HG03520 (cell line): ENCODE data around the gene PTPRO.

Experiments used
- ATAC-seq: cut with Tn5 transposase; IDR thresholded peaks from one replicate; pipeline ENCODE4 v1.9.1; 2021; ENCODE audit warnings: mild to moderate bottlenecking, moderate library complexity; ENCODE audit not compliant: unreplicated experiment

PTPRO gene

GRCh38 chr12:15550793-15551192 is 228.5 kb downstream of the PTPRO start:
- no peak for ATAC-seq

GRCh38 chr12:15555446-15555845 is 233.1 kb downstream of the PTPRO start:
- ATAC-seq = no peak

GRCh38 chr12:15556411-15557102 is 234.2 kb downstream of the PTPRO start:
- no peak for ATAC-seq

DNA sequence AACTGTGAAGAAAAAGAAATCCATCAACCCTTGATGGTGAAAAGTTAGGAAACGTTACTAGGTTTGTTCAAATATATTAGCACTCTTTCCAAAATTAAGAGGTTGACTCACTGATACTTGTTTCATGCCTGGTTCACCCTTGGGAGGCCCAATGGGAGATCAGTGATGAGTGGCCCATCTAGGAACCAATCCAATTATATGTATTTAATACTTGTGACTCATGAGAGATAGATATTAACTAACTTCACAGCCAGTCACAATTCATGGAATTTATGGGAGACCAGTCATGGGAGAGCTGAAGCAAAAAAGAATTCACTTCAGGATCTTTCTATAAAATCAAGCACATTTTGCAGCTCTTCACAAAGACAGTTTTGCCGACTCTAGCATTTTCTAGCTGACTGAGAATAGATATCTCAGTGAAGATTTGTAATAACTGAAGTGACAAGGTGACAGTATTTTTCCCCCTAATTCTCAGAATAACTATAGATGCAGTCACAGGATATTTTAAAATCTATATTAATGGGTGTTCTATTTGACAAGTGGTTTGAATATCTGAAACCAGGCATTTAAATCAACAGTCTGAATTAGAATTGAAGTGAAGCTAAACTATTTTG is 236.7 kb downstream of the PTPRO start:
- ATAC-seq = no peak

DNA sequence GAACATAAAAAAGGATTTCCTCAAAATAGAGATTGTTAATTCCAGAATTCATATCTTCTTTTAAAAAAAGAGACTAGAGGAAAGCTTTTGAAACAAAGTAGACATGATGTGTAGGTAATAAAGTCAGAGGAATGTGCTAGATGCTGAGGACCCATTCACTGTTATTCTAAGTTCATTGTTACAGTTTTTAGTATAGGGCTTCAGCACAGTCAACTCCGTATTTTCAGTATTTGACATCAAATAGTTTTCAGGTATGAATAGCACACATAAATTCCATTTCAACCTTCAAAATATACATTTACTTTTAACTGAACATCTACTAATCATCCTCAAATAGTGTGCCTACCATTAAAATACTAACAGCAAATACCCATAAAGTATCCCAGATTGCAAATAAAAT is 239.1 kb downstream of the PTPRO start:
- no peak for ATAC-seq

- ATAC-seq = no peak
Measured at GRCh38 chr12:15562263-15562662, 240.0 kb downstream of the PTPRO start.

GRCh38 chr12:15563663-15564062 is 241.4 kb downstream of the PTPRO start:
- no peak for ATAC-seq

DNA sequence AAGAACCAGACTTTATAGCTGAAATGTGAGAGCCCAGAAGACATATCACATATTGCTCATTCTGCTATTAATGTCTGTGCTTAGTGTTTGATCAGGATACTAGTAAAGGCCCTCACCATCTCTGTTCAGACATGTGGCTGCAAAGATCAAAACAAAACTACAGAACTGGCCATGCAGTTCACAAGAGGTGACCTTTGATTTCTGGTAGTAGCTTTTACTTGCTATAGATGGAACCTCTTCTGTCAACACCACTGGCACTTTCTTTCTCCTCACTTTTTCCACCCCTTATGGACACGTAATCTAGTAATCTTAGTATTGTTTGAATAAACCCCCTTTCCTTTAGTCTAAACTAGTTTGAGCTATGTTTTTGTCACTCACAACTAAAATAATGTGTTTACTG is 252.0 kb downstream of the PTPRO start:
- no peak for ATAC-seq

GRCh38 chr12:15575671-15576541 is 253.6 kb downstream of the PTPRO start:
- no peak for ATAC-seq

GRCh38 chr12:15580431-15580830 is 258.1 kb downstream of the PTPRO start:
- no peak for ATAC-seq

DNA sequence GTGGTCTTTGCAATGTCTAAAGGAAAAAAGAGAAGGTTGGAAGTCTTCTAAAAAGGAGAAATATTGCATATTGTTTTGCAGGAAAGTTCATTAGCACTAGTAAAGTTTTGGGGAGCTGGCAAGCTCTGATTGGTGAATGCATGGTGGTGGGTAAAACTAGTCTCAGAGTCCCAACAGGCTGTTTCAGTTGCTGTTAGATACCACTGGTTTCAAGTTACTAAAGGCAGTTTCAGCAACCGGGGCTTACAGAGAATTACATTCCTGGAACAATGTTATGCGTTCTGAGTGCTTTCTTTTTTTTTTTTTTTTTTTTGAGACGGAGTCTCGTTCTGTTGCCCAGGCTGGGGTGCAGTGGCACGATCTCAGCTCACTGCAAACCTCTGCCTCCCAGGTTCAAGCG is 258.7 kb downstream of the PTPRO start:
- ATAC-seq = no peak

- no peak for ATAC-seq
Measured at GRCh38 chr12:15583804-15584203, 261.5 kb downstream of the PTPRO start.

DNA sequence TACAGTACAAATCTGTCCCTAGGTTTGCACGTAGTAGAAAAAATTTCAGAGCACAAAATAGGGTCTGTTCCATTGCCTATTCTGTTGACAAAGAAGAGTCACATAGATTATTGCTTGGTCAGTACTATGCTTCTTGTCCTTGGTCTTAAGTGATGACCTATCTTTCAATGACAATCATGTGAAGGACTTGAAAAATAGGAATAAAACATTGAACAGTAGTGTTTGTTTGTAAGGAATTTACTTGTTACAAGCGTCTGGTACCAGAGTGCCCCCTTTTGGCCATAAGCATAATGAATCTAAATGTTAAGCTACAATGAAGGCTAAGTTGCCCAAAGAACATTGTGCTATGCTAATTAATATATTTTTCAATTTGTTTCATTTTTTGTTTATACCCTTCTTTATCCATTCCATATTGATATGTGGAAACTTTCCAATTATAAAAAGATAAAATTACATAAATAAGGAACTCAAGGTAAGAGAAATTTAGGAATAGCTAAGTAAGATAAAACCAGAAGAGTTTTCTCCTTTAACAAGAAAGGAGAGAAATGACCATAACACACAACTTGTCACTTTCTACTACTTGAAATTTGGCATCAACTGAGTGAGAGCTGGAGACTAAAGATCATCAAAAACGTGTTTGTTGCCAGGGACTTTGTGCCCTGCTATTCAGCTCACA is 262.2 kb downstream of the PTPRO start:
- no peak for ATAC-seq

DNA sequence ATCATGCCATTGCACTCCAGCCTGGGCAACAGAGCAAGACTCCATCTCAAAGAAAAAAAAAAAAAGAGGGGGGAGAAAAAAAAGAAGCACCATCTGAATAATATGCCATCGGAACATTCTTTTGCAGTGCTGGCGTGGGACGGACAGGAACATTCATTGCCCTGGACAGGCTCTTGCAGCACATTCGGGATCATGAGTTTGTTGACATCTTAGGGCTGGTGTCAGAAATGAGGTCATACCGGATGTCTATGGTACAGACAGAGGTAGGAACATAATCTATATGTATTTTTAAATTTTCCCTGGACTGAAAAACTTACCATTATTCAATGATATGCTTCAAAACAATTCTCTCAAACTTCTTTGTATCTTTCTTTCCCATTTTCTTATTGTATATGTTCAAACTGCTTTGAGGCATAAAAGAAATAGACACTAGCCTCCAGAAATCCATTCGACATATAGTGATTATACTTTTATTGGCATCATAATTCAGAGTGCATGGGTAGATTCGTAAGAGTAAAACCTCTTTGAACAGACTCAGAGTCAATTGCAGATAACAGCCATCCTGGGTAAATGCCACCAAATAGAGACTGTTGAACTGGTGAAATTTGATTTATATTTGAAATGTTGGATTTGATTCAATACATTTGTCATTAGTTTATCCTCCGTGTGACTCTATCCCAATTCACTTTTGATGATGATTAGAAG is 267.2 kb downstream of the PTPRO start:
- no peak for ATAC-seq

DNA sequence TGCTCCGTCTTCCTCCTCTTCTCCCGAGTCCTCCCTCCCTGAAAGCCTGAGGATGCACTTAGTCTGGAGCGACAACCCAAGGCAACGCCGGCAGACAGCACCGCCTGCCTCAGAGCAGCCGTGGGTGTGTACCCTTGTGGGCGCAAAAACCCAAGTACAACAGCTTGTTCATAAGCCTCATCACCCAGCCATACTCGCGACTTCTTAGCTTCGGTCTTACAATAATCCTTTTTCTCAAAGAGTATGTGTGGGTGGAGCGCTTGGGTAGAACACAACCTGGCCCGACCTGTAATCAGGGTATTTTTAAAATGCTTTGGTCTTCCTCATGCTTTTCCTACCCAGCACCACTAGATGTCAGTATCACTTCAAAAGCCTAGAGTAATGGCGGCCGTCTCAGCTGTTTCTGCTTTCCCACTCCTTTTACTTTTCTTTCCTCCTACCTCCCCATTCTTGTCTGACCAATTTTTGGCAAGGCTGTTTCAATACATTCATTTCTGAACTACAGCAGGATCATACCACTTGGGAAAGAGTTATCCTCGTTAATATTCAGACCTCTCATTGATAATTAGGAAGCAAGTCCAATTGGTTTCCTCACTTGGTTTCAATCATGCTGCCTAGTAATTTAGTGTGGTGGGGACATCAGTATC is 268.0 kb downstream of the PTPRO start:
- ATAC-seq = peak; percentile 96

- ATAC-seq = no peak
Measured at GRCh38 chr12:15591811-15592210, 269.5 kb downstream of the PTPRO start.

DNA sequence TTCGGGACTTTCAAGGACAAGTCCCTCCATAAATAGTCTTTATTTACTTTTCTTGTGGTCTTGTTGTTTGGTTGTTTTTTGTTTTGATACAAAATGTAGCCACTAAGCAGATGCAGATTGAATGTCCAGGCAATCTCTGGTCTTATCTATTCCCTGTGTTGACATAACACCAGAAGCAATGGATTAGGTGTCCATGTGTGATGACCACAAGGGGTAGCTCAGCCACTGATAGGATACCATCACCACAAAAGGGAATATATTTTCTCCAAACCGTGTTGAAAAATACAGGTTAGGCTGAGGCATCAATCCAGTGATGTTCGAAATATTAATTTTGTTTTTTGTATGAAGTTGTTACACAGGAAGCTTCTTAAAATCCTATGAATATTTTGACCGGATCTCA is 270.6 kb downstream of the PTPRO start:
- ATAC-seq = no peak

DNA sequence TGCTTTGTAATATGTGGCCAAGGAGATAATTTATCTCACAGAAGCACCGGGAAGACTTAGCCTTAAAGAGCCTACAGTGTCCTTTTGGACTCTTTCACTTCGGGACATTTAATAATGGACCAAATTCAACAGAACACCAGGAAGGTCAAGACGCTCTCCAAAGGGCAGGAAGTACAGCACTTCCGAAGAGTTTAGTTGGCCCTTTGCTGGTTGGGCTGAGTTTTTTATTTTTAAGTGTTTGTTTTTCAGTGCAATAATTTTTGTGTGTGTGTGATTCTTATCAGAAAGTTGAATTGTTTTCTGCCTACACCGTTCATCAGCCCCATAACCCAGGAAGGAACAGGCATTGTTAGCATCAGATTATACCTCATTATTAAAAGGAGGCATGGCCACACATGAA is 273.9 kb downstream of the PTPRO start:
- no peak for ATAC-seq

- ATAC-seq = no peak
Measured at GRCh38 chr12:15597125-15597830, 275.0 kb downstream of the PTPRO start.
